ENCODE results near the gene TMOD1.

- TF ChIP-seq CTCF (IDR thresholded peaks at IDR 0.05), result no peak
- TF ChIP-seq POLR2A (IDR thresholded peaks at IDR 0.05), result no peak
Measured at GRCh38 chr9:97601228-97601898, 99.9 kb downstream of the TMOD1 start.
